ENCODE results near the gene DIAPH1. TPM values are rescaled to one million over a fixed set of nuclear protein-coding genes. Genes with fewer than 3 reads are reported as not detected.

The DIAPH1 gene
- total RNA-seq, 1 donor from 2014 or later: 65.8 TPM

- Histone ChIP-seq H3K4me3 (no peak overlapping the region), H3K9me3 (no peaks in the 10 kb centered on the region), H3K4me1 (no peaks in the 10 kb centered on the region), H3K27me3 (no peaks in the 10 kb centered on the region), H3K36me3 (peaks cover 45 to 78% of the 10 kb centered on the region in 2 donors), H3K27ac (no peak overlapping the region)
- intact Hi-C loops (cut with DNase I): no loop called here
- no peak for DNase-seq (ENCODE audit: low spot score in 2 of 2)
- TF ChIP-seq, protein P1, sequence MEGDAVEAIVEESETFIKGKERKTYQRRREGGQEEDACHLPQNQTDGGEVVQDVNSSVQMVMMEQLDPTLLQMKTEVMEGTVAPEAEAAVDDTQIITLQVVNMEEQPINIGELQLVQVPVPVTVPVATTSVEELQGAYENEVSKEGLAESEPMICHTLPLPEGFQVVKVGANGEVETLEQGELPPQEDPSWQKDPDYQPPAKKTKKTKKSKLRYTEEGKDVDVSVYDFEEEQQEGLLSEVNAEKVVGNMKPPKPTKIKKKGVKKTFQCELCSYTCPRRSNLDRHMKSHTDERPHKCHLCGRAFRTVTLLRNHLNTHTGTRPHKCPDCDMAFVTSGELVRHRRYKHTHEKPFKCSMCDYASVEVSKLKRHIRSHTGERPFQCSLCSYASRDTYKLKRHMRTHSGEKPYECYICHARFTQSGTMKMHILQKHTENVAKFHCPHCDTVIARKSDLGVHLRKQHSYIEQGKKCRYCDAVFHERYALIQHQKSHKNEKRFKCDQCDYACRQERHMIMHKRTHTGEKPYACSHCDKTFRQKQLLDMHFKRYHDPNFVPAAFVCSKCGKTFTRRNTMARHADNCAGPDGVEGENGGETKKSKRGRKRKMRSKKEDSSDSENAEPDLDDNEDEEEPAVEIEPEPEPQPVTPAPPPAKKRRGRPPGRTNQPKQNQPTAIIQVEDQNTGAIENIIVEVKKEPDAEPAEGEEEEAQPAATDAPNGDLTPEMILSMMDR (IDR thresholded peaks at IDR 0.05): no peak
These were observed 48.1 kb downstream of the DIAPH1 start for GRCh38 chr5:141570655-141571054.

DNA sequence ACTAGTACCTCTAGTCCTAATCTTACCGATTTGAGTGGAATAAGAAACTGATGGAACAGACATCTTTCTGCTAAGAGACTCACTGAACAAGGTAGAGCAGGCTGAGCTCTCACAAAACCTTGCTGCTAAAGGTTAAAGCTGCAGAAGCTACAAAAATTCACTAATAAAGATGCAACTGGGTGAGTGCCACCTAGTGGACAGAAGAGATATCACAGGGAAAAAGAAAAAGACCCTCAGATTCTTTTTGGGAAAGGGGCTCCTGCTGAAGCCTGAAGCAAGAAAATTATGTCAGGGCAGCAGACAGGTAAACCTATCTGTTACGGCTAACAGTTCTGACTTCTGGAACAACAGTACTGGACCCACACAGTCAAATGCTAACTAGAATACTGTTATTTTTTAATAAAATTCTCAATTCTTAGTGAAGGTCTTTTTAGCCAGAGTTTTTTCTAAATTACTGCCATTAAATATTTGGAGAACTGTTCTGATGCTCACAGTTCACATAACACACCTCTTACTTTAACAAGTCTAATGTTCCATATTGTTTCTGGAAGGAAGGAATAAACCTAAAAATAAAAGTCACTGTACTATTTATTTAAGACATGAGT, 51.2 kb downstream of the DIAPH1 start:
- no peaks in the 10 kb centered on the region for H3K9me3 ChIP-seq
- no peaks in the 10 kb centered on the region for H3K27me3 ChIP-seq
- peaks cover 0 to 6% of the 10 kb centered on the region in 2 donors for H3K4me1 ChIP-seq
- no peak overlapping the region for H3K4me3 ChIP-seq
- TF ChIP-seq, protein P1 (IDR thresholded peaks at IDR 0.05): peak; percentile 30 to 91 (median 86)
- no peak for DNase-seq (ENCODE audit: low spot score in 2 of 2)
- intact Hi-C loops (cut with DNase I): no loop called here
- peaks cover 19 to 56% of the 10 kb centered on the region in 2 donors for H3K36me3 ChIP-seq
- H3K27ac ChIP-seq: no peak overlapping the region

- TF ChIP-seq, protein P1 (IDR thresholded peaks at IDR 0.05): no peak
- intact Hi-C loops (cut with DNase I): no loop called here
- DNase-seq (ENCODE audit: low spot score in 2 of 2): no peak
- Histone ChIP-seq H3K27ac (no peak overlapping the region), H3K36me3 (peaks cover 6 to 46% of the 10 kb centered on the region in 2 donors), H3K27me3 (no peaks in the 10 kb centered on the region), H3K9me3 (no peaks in the 10 kb centered on the region), H3K4me3 (no peak overlapping the region), H3K4me1 (peaks cover 0 to 12% of the 10 kb centered on the region in 2 donors)
These were observed 52.8 kb downstream of the DIAPH1 start for GRCh38 chr5:141565826-141566570.

- H3K27ac ChIP-seq: peak overlapping the region; percentile 63 to 71
- TF ChIP-seq, protein P1 (IDR thresholded peaks at IDR 0.05): peak; percentile 86 to 96 (median 94)
- peaks cover 4 to 26% of the 10 kb centered on the region in 2 donors for H3K4me1 ChIP-seq
- intact Hi-C loops (cut with DNase I): loop anchor here (1.0 to 5.0 kb wide), 5 partner anchors 147 to 472 kb away; partner anchors contain the start of genes PCDHB2, PCDHGA2, PCDHGA9 and PCDHGB7
- H3K9me3 ChIP-seq: no peaks in the 10 kb centered on the region
- H3K4me3 ChIP-seq: no peak overlapping the region
- no peaks in the 10 kb centered on the region for H3K27me3 ChIP-seq
- peak in 1 of 2 donors; percentile 82 for DNase-seq (ENCODE audit: low spot score in 2 of 2)
- peaks cover 3 to 35% of the 10 kb centered on the region in 2 donors for H3K36me3 ChIP-seq
These were observed 54.5 kb downstream of the DIAPH1 start for GRCh38 chr5:141564216-141564692.

- no peaks in the 10 kb centered on the region for H3K9me3 ChIP-seq
- peak overlapping the region; percentile 83 to 86 for H3K27ac ChIP-seq
- H3K4me3 ChIP-seq: peak overlapping the region in 1 of 2 donors; percentile 37
- intact Hi-C loops (cut with DNase I): loop anchor here (5.0 kb wide), 4 partner anchors 144 to 469 kb away; partner anchors contain the start of genes PCDHB2, PCDHGA2, PCDHGA9 and PCDHGB7
- H3K27me3 ChIP-seq: no peaks in the 10 kb centered on the region
- peak; percentile 67 to 94 for DNase-seq (ENCODE audit: low spot score in 2 of 2)
- TF ChIP-seq, protein P1 (IDR thresholded peaks at IDR 0.05): peak; percentile 74 to 85 (median 82)
- H3K4me1 ChIP-seq: peaks cover 6 to 36% of the 10 kb centered on the region in 2 donors
- H3K36me3 ChIP-seq: peaks cover 7 to 13% of the 10 kb centered on the region in 2 donors
These were observed 57.9 kb downstream of the DIAPH1 start for GRCh38 chr5:141560725-141561483.

All from ascending aorta (tissue), 2 donors.